ENCODE results near the gene FLYWCH2.
A peak's percentile ranks its signal among the peaks of the same experiment; 100 is the strongest.

The FLYWCH2 gene

GRCh38 chr16:2839650-2840450 is 43.2 kb upstream of the FLYWCH2 start:
- no peak overlapping the region for H3K4me3 ChIP-seq (ENCODE audit: low read depth, low read length)
- TF ChIP-seq CTCF (IDR thresholded peaks at IDR 0.05; ENCODE audit: borderline replicate concordance, insufficient read depth, low read depth, low read length), result no peak

GRCh38 chr16:2840914-2841313 is 42.1 kb upstream of the FLYWCH2 start:
- no peak for TF ChIP-seq CTCF (IDR thresholded peaks at IDR 0.05; ENCODE audit: borderline replicate concordance, insufficient read depth, low read depth, low read length)
- H3K4me3 ChIP-seq (ENCODE audit: low read depth, low read length), result no peak overlapping the region

GRCh38 chr16:2841606-2842339 is 41.2 kb upstream of the FLYWCH2 start:
- no peak for TF ChIP-seq CTCF (IDR thresholded peaks at IDR 0.05; ENCODE audit: borderline replicate concordance, insufficient read depth, low read depth, low read length)
- peak overlapping the region; percentile 26 for H3K4me3 ChIP-seq (ENCODE audit: low read depth, low read length)

GRCh38 chr16:2842340-2843000 is 40.5 kb upstream of the FLYWCH2 start:
- TF ChIP-seq CTCF (IDR thresholded peaks at IDR 0.05; ENCODE audit: borderline replicate concordance, insufficient read depth, low read depth, low read length), result peak; percentile 83
- H3K4me3 ChIP-seq (ENCODE audit: low read depth, low read length), result peak overlapping the region; percentile 26

GRCh38 chr16:2843526-2843925 is 39.5 kb upstream of the FLYWCH2 start:
- TF ChIP-seq CTCF (IDR thresholded peaks at IDR 0.05; ENCODE audit: borderline replicate concordance, insufficient read depth, low read depth, low read length), result no peak
- no peak overlapping the region for H3K4me3 ChIP-seq (ENCODE audit: low read depth, low read length)

GRCh38 chr16:2845116-2845515 is 37.9 kb upstream of the FLYWCH2 start:
- no peak overlapping the region for H3K4me3 ChIP-seq (ENCODE audit: low read depth, low read length)
- TF ChIP-seq CTCF (IDR thresholded peaks at IDR 0.05; ENCODE audit: borderline replicate concordance, insufficient read depth, low read depth, low read length), result no peak
